Skeletal muscle tissue (tissue), 4 donors: ENCODE measurements around the gene ELMO1. TPM values are rescaled to one million over a fixed set of nuclear protein-coding genes. Genes with fewer than 3 reads are reported as not detected.

Experiments used
- H3K27ac ChIP-seq: one replicate; pipeline ENCODE4 v1.7.0; 2013; ENCODE audit warnings: mild to moderate bottlenecking, low read depth, low read length, inconsistent platforms
- H3K27me3 ChIP-seq, 3 donors: one replicate each; pipeline ENCODE4 v1.7.0; 2013; ENCODE audit warnings: low read length in 3 of 3; ENCODE audit not compliant: control insufficient read depth in 3 of 3, insufficient read depth in 3 of 3
- H3K36me3 ChIP-seq, 3 donors: one replicate each; pipeline ENCODE4 v1.7.0; 2013; ENCODE audit warnings: low read length in 3 of 3; ENCODE audit not compliant: control insufficient read depth in 3 of 3, insufficient read depth in 3 of 3
- H3K4me1 ChIP-seq, 3 donors: one replicate each; pipeline ENCODE4 v1.7.0; 2013; ENCODE audit warnings: low read length in 3 of 3, mild to moderate bottlenecking in 3 of 3; ENCODE audit not compliant: control insufficient read depth in 3 of 3, insufficient read depth in 3 of 3
- H3K4me3 ChIP-seq, 3 donors: one replicate each; pipeline ENCODE4 v1.7.0; 2013; ENCODE audit warnings: low read length in 3 of 3
- H3K9ac ChIP-seq, 3 donors: one replicate each; pipeline ENCODE4 v1.7.0; 2013; ENCODE audit warnings: low read length in 3 of 3, mild to moderate bottlenecking in 3 of 3, moderate library complexity in 2 of 3, low read depth in 1 of 3
- H3K9me3 ChIP-seq, 3 donors: one replicate each; pipeline ENCODE4 v1.7.0; 2013; ENCODE audit warnings: low read length in 3 of 3; ENCODE audit not compliant: control insufficient read depth in 3 of 3
- total RNA-seq: library from RNA; depleted of rRNA; stranded (reverse); fragments of >200 nt; gene quantifications from one replicate; pipeline ENCODE4 v1.2.3, GENCODE V29; 2014
- donor health status: Osteomylitis.

Gene ELMO1
- total RNA-seq, 1 donor from 2014 or later, result 52.7 TPM

DNA sequence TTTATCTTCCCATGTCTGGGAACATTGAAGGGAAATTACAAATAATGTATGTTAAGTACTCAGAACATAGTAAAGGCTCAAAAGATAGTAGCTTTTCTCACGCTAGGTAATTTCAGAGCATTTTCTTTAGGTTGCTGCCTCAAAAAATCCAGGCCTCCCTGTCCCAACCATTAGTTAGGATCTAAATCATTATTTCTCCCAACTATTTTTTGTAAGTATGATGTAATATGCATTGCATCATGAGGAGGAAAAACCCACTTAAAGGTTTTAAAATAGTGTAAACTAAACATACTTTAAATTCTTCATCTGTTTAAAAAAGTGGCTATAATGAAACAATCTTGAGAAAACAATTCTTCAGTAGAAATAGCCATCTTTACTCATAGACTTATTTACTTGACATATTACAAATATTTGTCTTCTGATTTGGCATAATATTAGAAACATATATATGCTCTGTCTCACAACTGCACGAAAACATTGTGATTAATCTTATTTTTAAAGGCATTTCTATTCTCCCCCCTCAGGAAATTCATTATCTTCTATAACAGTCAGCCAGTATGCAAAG lies 329.3 kb downstream of the ELMO1 start:
- H3K9me3 ChIP-seq, result no peaks in the 10 kb centered on the region
- H3K27me3 ChIP-seq, result no peaks in the 10 kb centered on the region
- H3K9ac ChIP-seq, result no peak overlapping the region
- no peak overlapping the region for H3K4me3 ChIP-seq
- no peaks in the 10 kb centered on the region for H3K36me3 ChIP-seq
- no peaks in the 10 kb centered on the region for H3K4me1 ChIP-seq
- H3K27ac ChIP-seq, result no peak overlapping the region

DNA sequence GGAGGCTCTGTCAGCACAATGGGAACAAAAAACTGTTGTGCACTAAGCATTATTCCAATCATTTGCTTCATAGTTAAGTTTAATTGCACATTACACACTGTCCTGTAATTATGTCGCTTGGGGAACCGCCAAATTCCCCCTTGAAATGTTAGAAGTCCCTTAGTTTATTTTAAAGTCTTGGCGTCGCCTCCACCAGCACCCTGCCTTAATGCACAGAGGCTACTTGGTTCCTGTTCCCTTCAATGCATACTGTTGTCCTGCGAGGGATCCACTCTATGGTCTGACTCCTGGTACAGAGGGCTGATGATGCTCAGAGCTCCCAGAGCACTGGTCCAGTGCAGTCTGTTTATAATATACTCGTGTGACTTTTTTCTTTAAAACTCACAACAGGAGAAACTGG lies 330.7 kb downstream of the ELMO1 start:
- no peaks in the 10 kb centered on the region for H3K4me1 ChIP-seq
- H3K27ac ChIP-seq, result no peak overlapping the region
- no peaks in the 10 kb centered on the region for H3K9me3 ChIP-seq
- no peak overlapping the region for H3K9ac ChIP-seq
- no peaks in the 10 kb centered on the region for H3K27me3 ChIP-seq
- H3K4me3 ChIP-seq, result no peak overlapping the region
- H3K36me3 ChIP-seq, result no peaks in the 10 kb centered on the region

GRCh38 chr7:37117292-37117691 lies 331.4 kb downstream of the ELMO1 start:
- Histone ChIP-seq H3K27ac (no peak overlapping the region), H3K9me3 (no peaks in the 10 kb centered on the region), H3K36me3 (no peaks in the 10 kb centered on the region), H3K4me3 (no peak overlapping the region), H3K27me3 (no peaks in the 10 kb centered on the region), H3K9ac (no peak overlapping the region), H3K4me1 (no peaks in the 10 kb centered on the region)

- H3K36me3 ChIP-seq, result no peaks in the 10 kb centered on the region
- H3K9ac ChIP-seq, result no peak overlapping the region
- no peaks in the 10 kb centered on the region for H3K27me3 ChIP-seq
- peaks cover 0 to under 1% (median 0%) of the 10 kb centered on the region in 3 donors for H3K4me1 ChIP-seq
- H3K27ac ChIP-seq, result no peak overlapping the region
- no peak overlapping the region for H3K4me3 ChIP-seq
- peaks cover 0 to 1% (median 0%) of the 10 kb centered on the region in 3 donors for H3K9me3 ChIP-seq
These were observed 332.5 kb downstream of the ELMO1 start for GRCh38 chr7:37116093-37116701.

- no peaks in the 10 kb centered on the region for H3K27me3 ChIP-seq
- H3K9me3 ChIP-seq, result peaks cover 0 to 1% (median 0%) of the 10 kb centered on the region in 3 donors
- no peak overlapping the region for H3K9ac ChIP-seq
- no peak overlapping the region for H3K27ac ChIP-seq
- no peak overlapping the region for H3K4me3 ChIP-seq
- no peaks in the 10 kb centered on the region for H3K36me3 ChIP-seq
- peaks cover 0 to 2% (median 0%) of the 10 kb centered on the region in 3 donors for H3K4me1 ChIP-seq
These were observed 334.9 kb downstream of the ELMO1 start for GRCh38 chr7:37113661-37114355.

DNA sequence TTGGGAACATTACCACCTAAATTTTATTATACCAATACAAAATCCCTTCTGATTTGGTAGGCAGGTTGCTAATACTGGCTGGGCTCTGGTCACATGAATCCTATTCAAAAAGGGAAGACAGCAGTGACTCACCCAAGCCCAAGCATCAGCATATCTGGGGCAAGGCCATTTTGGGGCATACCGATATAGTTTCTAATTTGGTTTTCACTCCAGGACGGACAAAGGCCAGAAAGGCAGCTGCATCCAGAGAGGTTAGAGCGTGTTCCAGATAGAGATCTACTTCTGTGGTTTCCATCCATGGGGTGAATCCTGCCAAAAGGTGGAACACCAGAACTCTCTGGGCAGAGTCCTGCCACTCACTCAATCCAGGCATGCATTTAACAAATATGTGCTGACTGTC lies 335.8 kb downstream of the ELMO1 start:
- H3K4me3 ChIP-seq, result no peak overlapping the region
- H3K9me3 ChIP-seq, result peaks cover 0 to 1% (median 0%) of the 10 kb centered on the region in 3 donors
- no peaks in the 10 kb centered on the region for H3K36me3 ChIP-seq
- no peak overlapping the region for H3K27ac ChIP-seq
- no peaks in the 10 kb centered on the region for H3K27me3 ChIP-seq
- peaks cover 0 to 2% (median 0%) of the 10 kb centered on the region in 3 donors for H3K4me1 ChIP-seq
- H3K9ac ChIP-seq, result no peak overlapping the region

- Histone ChIP-seq H3K4me3 (no peak overlapping the region), H3K9ac (no peak overlapping the region), H3K36me3 (no peaks in the 10 kb centered on the region), H3K27me3 (no peaks in the 10 kb centered on the region), H3K4me1 (peaks cover 0 to 2% (median 0%) of the 10 kb centered on the region in 3 donors), H3K27ac (no peak overlapping the region), H3K9me3 (peaks cover 0 to 1% (median 0%) of the 10 kb centered on the region in 3 donors)
These were observed 336.4 kb downstream of the ELMO1 start for GRCh38 chr7:37112218-37112617.

GRCh38 chr7:37111459-37111858 lies 337.2 kb downstream of the ELMO1 start:
- Histone ChIP-seq H3K4me3 (no peak overlapping the region), H3K9ac (no peak overlapping the region), H3K36me3 (no peaks in the 10 kb centered on the region), H3K27ac (no peak overlapping the region), H3K27me3 (no peaks in the 10 kb centered on the region), H3K9me3 (peaks cover 0 to 1% (median 0%) of the 10 kb centered on the region in 3 donors), H3K4me1 (peaks cover 0 to 2% (median 0%) of the 10 kb centered on the region in 3 donors)

DNA sequence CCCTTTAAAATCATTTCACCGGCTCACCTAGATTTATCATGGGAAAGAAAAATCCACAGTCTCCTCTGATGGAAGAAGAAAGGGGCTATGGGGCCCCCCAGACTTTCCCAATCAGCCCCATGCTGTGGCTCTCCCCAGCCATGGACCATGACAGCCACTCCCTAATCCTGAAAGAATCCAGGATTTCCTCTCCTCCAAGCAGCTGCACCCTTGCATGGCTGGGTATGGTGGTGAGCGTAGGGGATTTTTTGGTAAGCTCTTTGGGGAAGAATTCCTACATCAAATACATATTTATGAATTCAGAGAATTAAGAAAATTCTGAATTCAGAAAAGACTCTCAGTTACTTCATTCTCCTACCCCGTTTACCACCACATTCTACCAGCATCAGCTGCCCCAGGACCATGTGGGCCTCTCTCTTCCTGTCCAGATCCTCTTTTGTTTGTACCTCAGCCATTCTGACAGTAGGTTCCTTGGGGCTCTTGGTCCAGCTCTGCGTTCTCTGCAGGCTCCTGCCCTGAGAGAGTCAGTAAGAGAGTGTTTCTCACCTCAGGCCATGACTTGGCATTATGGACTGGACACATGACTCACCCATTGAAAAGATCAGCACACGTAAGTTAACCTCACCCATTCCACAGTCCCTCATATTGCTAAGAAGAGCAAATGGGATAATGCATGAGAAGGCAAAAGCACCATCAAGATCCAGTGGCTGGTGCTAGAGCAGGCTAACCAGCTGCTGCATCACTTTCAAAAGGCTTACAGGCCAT lies 337.8 kb downstream of the ELMO1 start:
- H3K9ac ChIP-seq, result no peak overlapping the region

More for the DNA sequence above, 337.8 kb downstream of the ELMO1 start:
- H3K4me3 ChIP-seq, result no peak overlapping the region
- H3K4me1 ChIP-seq, result peaks cover 0 to 2% (median 0%) of the 10 kb centered on the region in 3 donors
- H3K27ac ChIP-seq, result no peak overlapping the region
- no peaks in the 10 kb centered on the region for H3K36me3 ChIP-seq
- no peaks in the 10 kb centered on the region for H3K27me3 ChIP-seq
- peaks cover 0 to 1% (median 0%) of the 10 kb centered on the region in 3 donors for H3K9me3 ChIP-seq
